SK-N-MC (cell line): ENCODE results near the gene SHFL.

Source experiments
- DNase-seq: peaks from one replicate; pipeline ENCODE4 v3.0.0-alpha.2; 2011; ENCODE audit warnings: low read depth, low spot score
- H3K27ac ChIP-seq: fragments of 200-600 bp; sonication (generic); 2 replicates; pipeline ENCODE4 v1.5.1; 2016; ENCODE audit warnings: mixed run types
- H3K36me3 ChIP-seq: fragments of 200-600 bp; sonication (generic); 2 replicates; pipeline ENCODE4 v1.6.1; 2017; ENCODE audit warnings: antibody characterized with exemption, low read length, mixed read lengths; ENCODE audit not compliant: insufficient read depth
- H3K4me3 ChIP-seq: fragments of 200-600 bp; sonication (generic); 2 replicates; pipeline ENCODE4 v1.5.1; 2016
- H3K9ac ChIP-seq: fragments of 200-600 bp; sonication (generic); 2 replicates; pipeline ENCODE4 v1.8.0; 2017; ENCODE audit warnings: mixed run types, mixed read lengths; ENCODE audit not compliant: insufficient read length
- H3K9me3 ChIP-seq: fragments of 200-600 bp; sonication (generic); 2 replicates; pipeline ENCODE4 v1.6.1; 2017; ENCODE audit warnings: low read depth, mild to moderate bottlenecking, antibody characterized with exemption, low read length, moderate library complexity, mixed read lengths
- EZH2 ChIP-seq: fragments of 200-600 bp; sonication (generic); IDR thresholded peaks from one replicate; pipeline ENCODE4 v1.6.1; 2017; ENCODE audit warnings: antibody characterized with exemption
- FOXP2 ChIP-seq: optimal IDR thresholded peaks from 2 replicates; pipeline ENCODE3; 2011; ENCODE audit warnings: mild to moderate bottlenecking, moderate library complexity; ENCODE audit not compliant: insufficient read depth; ENCODE audit errors: extremely low read length, control extremely low read depth
- POLR2AphosphoS5 ChIP-seq: IDR thresholded peaks from 2 replicates; pipeline ENCODE4 v1.6.1; 2012; ENCODE audit warnings: mild to moderate bottlenecking, low read depth, low read length, borderline replicate concordance

Gene SHFL

GRCh38 chr19:10079031-10079453, 7.1 kb upstream of the SHFL start:
- DNase-seq, result no peak
- Histone ChIP-seq H3K9me3 (no peaks in the 10 kb centered on the region), H3K27ac (no peak overlapping the region), H3K36me3 (no peaks in the 10 kb centered on the region), H3K9ac (no peak overlapping the region), H3K4me3 (no peak overlapping the region)
- no peak for TF ChIP-seq EZH2
- no peak for TF ChIP-seq FOXP2
- TF ChIP-seq POLR2AphosphoS5, result no peak

DNA sequence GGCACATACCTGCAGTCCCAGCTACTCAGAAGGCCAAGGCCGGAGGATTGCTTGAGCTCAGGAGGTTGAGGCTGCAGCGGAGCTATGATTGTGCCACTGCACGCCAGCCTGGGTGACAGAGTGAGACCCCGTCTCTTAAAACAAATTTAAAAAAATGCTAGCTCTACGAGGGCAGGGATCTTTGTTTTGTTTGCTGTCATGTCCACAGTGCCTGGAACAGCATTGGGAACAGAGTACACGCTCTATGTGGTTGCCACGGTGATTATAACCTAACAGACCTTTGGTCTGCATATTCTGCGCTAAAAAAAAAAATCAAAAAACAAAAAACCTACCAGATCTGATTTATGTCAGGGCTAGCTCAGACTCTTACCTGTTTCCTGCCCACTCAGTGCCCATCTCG, 2.2 kb upstream of the SHFL start:
- no peaks in the 10 kb centered on the region for H3K36me3 ChIP-seq
- TF ChIP-seq POLR2AphosphoS5 (no peak), EZH2 (no peak), FOXP2 (no peak)

GRCh38 chr19:10084803-10085202, 1.3 kb upstream of the SHFL start:
- Histone ChIP-seq H3K9me3 (no peaks in the 10 kb centered on the region), H3K27ac (no peak overlapping the region), H3K36me3 (no peaks in the 10 kb centered on the region), H3K4me3 (no peak overlapping the region), H3K9ac (no peak overlapping the region)
- TF ChIP-seq FOXP2 (no peak), POLR2AphosphoS5 (no peak), EZH2 (no peak)
- DNase-seq, result no peak

More for the DNA sequence above, 2.2 kb upstream of the SHFL start:
- Histone ChIP-seq H3K27ac (no peak overlapping the region), H3K9me3 (no peaks in the 10 kb centered on the region), H3K9ac (no peak overlapping the region), H3K4me3 (no peak overlapping the region)
- no peak for DNase-seq

- TF ChIP-seq EZH2, result no peak
- TF ChIP-seq FOXP2, result no peak
Measured at GRCh38 chr19:10086591-10087192, 575 bp downstream of the SHFL start.

GRCh38 chr19:10087296-10088061, 1.4 kb downstream of the SHFL start:
- TF ChIP-seq POLR2AphosphoS5 (no peak), FOXP2 (no peak)
- Histone ChIP-seq H3K36me3 (no peaks in the 10 kb centered on the region), H3K27ac (no peak overlapping the region), H3K9me3 (no peaks in the 10 kb centered on the region), H3K9ac (no peak overlapping the region), H3K4me3 (no peak overlapping the region)
- no peak for DNase-seq

More at GRCh38 chr19:10086591-10087192, 575 bp downstream of the SHFL start:
- DNase-seq, result no peak
- H3K27ac ChIP-seq, result no peak overlapping the region
- peak overlapping the region; percentile 81 for H3K4me3 ChIP-seq
- no peaks in the 10 kb centered on the region for H3K36me3 ChIP-seq
- no peaks in the 10 kb centered on the region for H3K9me3 ChIP-seq
- H3K9ac ChIP-seq, result no peak overlapping the region

GRCh38 chr19:10088949-10089554, 2.9 kb downstream of the SHFL start:
- TF ChIP-seq POLR2AphosphoS5 (no peak), EZH2 (no peak), FOXP2 (no peak)
- DNase-seq, result no peak
- Histone ChIP-seq H3K9me3 (no peaks in the 10 kb centered on the region), H3K27ac (no peak overlapping the region), H3K9ac (no peak overlapping the region), H3K36me3 (no peaks in the 10 kb centered on the region), H3K4me3 (no peak overlapping the region)

GRCh38 chr19:10089801-10090375, 3.8 kb downstream of the SHFL start:
- TF ChIP-seq FOXP2, result no peak

DNA sequence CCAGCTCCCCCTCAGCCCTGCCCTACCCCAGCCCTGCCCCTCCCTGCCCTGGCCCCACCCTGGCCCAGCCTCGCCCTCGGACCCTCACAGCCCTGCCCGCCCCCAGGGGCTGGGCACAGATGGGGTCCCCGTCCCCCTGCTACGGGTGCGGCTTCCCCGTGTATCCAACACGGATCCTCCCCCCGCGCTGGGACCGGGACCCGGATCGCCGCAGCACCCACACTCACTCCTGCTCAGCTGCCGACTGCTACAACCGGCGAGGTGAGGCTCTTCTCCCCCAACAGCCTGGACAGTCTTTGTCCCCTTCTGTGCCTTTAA, 5.2 kb downstream of the SHFL start:
- H3K9me3 ChIP-seq, result no peaks in the 10 kb centered on the region
- H3K4me3 ChIP-seq, result no peak overlapping the region
- no peak for DNase-seq
- H3K9ac ChIP-seq, result no peak overlapping the region
- TF ChIP-seq FOXP2, result no peak
- TF ChIP-seq POLR2AphosphoS5, result no peak
- no peak for TF ChIP-seq EZH2
- no peak overlapping the region for H3K27ac ChIP-seq
- no peaks in the 10 kb centered on the region for H3K36me3 ChIP-seq

More at GRCh38 chr19:10089801-10090375, 3.8 kb downstream of the SHFL start:
- H3K9me3 ChIP-seq, result no peaks in the 10 kb centered on the region
- no peak for DNase-seq
- H3K9ac ChIP-seq, result no peak overlapping the region
- no peaks in the 10 kb centered on the region for H3K36me3 ChIP-seq
- no peak overlapping the region for H3K27ac ChIP-seq
- H3K4me3 ChIP-seq, result no peak overlapping the region
